ENCODE data around the gene MYO1A. TPM values are rescaled to one million over a fixed set of nuclear protein-coding genes. Genes with fewer than 3 reads are reported as not detected.

MYO1A gene
- total RNA-seq, 3 donors from 2014 or later (not counting 1 experiment from before 2014, with no cell fraction given) = 1.1 TPM; not detected in 2

GRCh38 chr12:57004651-57005050 is 45.3 kb downstream of the MYO1A start:
- peak overlapping the region; percentile 91 for H3K4me3 Mint-ChIP-seq
- no peaks in the 10 kb centered on the region for H3K9me3 Mint-ChIP-seq
- Histone ChIP-seq H3K4me3 (ENCODE audit: low read length) (no peak overlapping the region), H3K27me3 (ENCODE audit: control insufficient read depth, insufficient read depth, low read length) (no peaks in the 10 kb centered on the region), H3K36me3 (ENCODE audit: control insufficient read depth, insufficient read depth, low read length) (peaks cover 36% of the 10 kb centered on the region), H3K9me3 (ENCODE audit: control insufficient read depth, insufficient read depth, low read length) (no peaks in the 10 kb centered on the region), H3K4me1 (ENCODE audit: control insufficient read depth, insufficient read depth, low read length) (peaks cover 20% of the 10 kb centered on the region), H3K27ac (ENCODE audit: low read length) (no peak overlapping the region)
- H3K4me1 Mint-ChIP-seq = peaks cover 27 to 44% of the 10 kb centered on the region in 2 donors
- WGBS (ENCODE audit: insufficient coverage) = 93% methylated on average over 6 of the region's 6 CpGs
- H3K36me3 Mint-ChIP-seq = no peaks in the 10 kb centered on the region
- DNase-seq = no peak
- ATAC-seq = no peak
- H3K27ac Mint-ChIP-seq = no peak overlapping the region
- intact Hi-C loops (cut with micrococcal nuclease) = no loop called here
- H3K27me3 Mint-ChIP-seq (ENCODE audit: low read depth in 2 of 2) = no peaks in the 10 kb centered on the region
- no peak for TF ChIP-seq CTCF (IDR thresholded peaks at IDR 0.05)

GRCh38 chr12:57003395-57003794 is 46.5 kb downstream of the MYO1A start:
- peaks cover 35 to 53% of the 10 kb centered on the region in 2 donors for H3K4me1 Mint-ChIP-seq
- no peaks in the 10 kb centered on the region for H3K9me3 ChIP-seq (ENCODE audit: control insufficient read depth, insufficient read depth, low read length)
- intact Hi-C loops (cut with micrococcal nuclease) = no loop called here
- H3K4me3 Mint-ChIP-seq = no peak overlapping the region
- no peak overlapping the region for H3K27ac Mint-ChIP-seq
- H3K36me3 ChIP-seq (ENCODE audit: control insufficient read depth, insufficient read depth, low read length) = peaks cover 38% of the 10 kb centered on the region
- no peaks in the 10 kb centered on the region for H3K9me3 Mint-ChIP-seq
- WGBS (ENCODE audit: insufficient coverage) = 96% methylated on average over 13 of the region's 13 CpGs
- no peak overlapping the region for H3K27ac ChIP-seq (ENCODE audit: low read length)
- no peaks in the 10 kb centered on the region for H3K27me3 ChIP-seq (ENCODE audit: control insufficient read depth, insufficient read depth, low read length)
- DNase-seq (no peak), ATAC-seq (no peak)
- no peak for TF ChIP-seq CTCF (IDR thresholded peaks at IDR 0.05)
- no peaks in the 10 kb centered on the region for H3K27me3 Mint-ChIP-seq (ENCODE audit: low read depth in 2 of 2)
- peaks cover 20% of the 10 kb centered on the region for H3K4me1 ChIP-seq (ENCODE audit: control insufficient read depth, insufficient read depth, low read length)
- no peaks in the 10 kb centered on the region for H3K36me3 Mint-ChIP-seq
- no peak overlapping the region for H3K4me3 ChIP-seq (ENCODE audit: low read length)

GRCh38 chr12:57001448-57001906 is 48.5 kb downstream of the MYO1A start:
- intact Hi-C loops (cut with micrococcal nuclease) = no loop called here
- H3K4me3 ChIP-seq (ENCODE audit: low read length) = no peak overlapping the region
- no peak overlapping the region for H3K27ac ChIP-seq (ENCODE audit: low read length)
- H3K27me3 ChIP-seq (ENCODE audit: control insufficient read depth, insufficient read depth, low read length) = no peaks in the 10 kb centered on the region
- H3K4me1 ChIP-seq (ENCODE audit: control insufficient read depth, insufficient read depth, low read length) = peaks cover 12% of the 10 kb centered on the region
- TF ChIP-seq CTCF (IDR thresholded peaks at IDR 0.05) = peak; percentile 49
- Mint-ChIP-seq H3K27me3 (ENCODE audit: low read depth in 2 of 2) (no peaks in the 10 kb centered on the region), H3K36me3 (no peaks in the 10 kb centered on the region), H3K27ac (peak overlapping the region in 1 of 2 donors; percentile 31), H3K4me1 (peaks cover 28 to 47% of the 10 kb centered on the region in 2 donors), H3K4me3 (no peak overlapping the region), H3K9me3 (no peaks in the 10 kb centered on the region)
- peaks cover 38% of the 10 kb centered on the region for H3K36me3 ChIP-seq (ENCODE audit: control insufficient read depth, insufficient read depth, low read length)
- peak; percentile 47 to 86 for DNase-seq
- peak; percentile 29 to 53 (median 49) for ATAC-seq
- 50% methylated on average over 13 of the region's 13 CpGs for WGBS (ENCODE audit: insufficient coverage)
- no peaks in the 10 kb centered on the region for H3K9me3 ChIP-seq (ENCODE audit: control insufficient read depth, insufficient read depth, low read length)

GRCh38 chr12:57000393-57000792 is 49.5 kb downstream of the MYO1A start:
- no peaks in the 10 kb centered on the region for H3K27me3 Mint-ChIP-seq (ENCODE audit: low read depth in 2 of 2)
- no peak overlapping the region for H3K4me3 ChIP-seq (ENCODE audit: low read length)
- H3K36me3 ChIP-seq (ENCODE audit: control insufficient read depth, insufficient read depth, low read length) = peaks cover 38% of the 10 kb centered on the region
- intact Hi-C loops (cut with micrococcal nuclease) = no loop called here
- H3K4me1 ChIP-seq (ENCODE audit: control insufficient read depth, insufficient read depth, low read length) = peaks cover 5% of the 10 kb centered on the region
- no peaks in the 10 kb centered on the region for H3K9me3 Mint-ChIP-seq
- DNase-seq (no peak), ATAC-seq (no peak)
- no peak for TF ChIP-seq CTCF (IDR thresholded peaks at IDR 0.05)
- no peaks in the 10 kb centered on the region for H3K9me3 ChIP-seq (ENCODE audit: control insufficient read depth, insufficient read depth, low read length)
- H3K27ac Mint-ChIP-seq = no peak overlapping the region
- H3K4me1 Mint-ChIP-seq = peaks cover 28 to 48% of the 10 kb centered on the region in 2 donors
- no peaks in the 10 kb centered on the region for H3K27me3 ChIP-seq (ENCODE audit: control insufficient read depth, insufficient read depth, low read length)
- 82% methylated on average over 1 of the region's 1 CpG for WGBS (ENCODE audit: insufficient coverage)
- H3K36me3 Mint-ChIP-seq = no peaks in the 10 kb centered on the region
- H3K27ac ChIP-seq (ENCODE audit: low read length) = no peak overlapping the region
- no peak overlapping the region for H3K4me3 Mint-ChIP-seq

All from natural killer cell (primary cell).